Tibial nerve (tissue), 4 donors: ENCODE results near the gene AGXT2.

Experiments used
- EP300 ChIP-seq, 2 donors: sonication (generic); formaldehyde crosslinking; IDR thresholded peaks; one replicate each; pipeline ENCODE4 v1.6.1; 2017; ENCODE audit warnings: antibody characterized with exemption in 2 of 2, mild to moderate bottlenecking in 1 of 2
- POLR2A ChIP-seq, 2 donors: fragments of 450-650 bp; IDR thresholded peaks; one replicate each; pipeline ENCODE4 v1.6.1; 2017; ENCODE audit warnings: antibody characterized with exemption in 2 of 2, mild to moderate bottlenecking in 2 of 2, moderate library complexity in 2 of 2
- TF ChIP-seq, protein P1 (sequence below), 5 experiments: fragments of 200-600 bp in 3 of 5; fragments of 450-650 bp in 2 of 5; sonication (generic) in 3 of 5; IDR thresholded peaks; one replicate each; pipeline ENCODE4 v1.5.1; 2016 to 2019; ENCODE audit warnings: antibody characterized with exemption in 5 of 5, mild to moderate bottlenecking in 3 of 5, moderate library complexity in 2 of 5

DNA sequence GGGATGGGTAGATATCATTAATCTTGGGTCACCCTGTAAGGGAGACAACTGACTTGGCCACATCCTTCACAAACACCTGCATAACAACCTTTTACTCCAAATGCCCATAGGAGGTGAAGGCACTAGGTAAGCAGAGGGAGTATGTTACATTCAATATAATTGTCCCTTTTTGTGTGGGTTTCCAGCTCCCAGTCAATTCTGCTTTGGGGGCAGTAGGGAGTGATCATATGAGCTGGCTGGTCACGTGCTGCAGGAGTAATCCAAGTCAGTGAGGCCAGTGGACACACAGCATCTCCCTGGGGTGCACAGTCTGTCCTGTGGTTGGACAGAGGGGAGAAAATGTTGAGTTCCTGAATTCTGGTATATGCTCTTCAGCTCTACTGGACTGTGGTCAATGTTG lies 1.2 kb upstream of the AGXT2 start:
- TF ChIP-seq, protein P1, sequence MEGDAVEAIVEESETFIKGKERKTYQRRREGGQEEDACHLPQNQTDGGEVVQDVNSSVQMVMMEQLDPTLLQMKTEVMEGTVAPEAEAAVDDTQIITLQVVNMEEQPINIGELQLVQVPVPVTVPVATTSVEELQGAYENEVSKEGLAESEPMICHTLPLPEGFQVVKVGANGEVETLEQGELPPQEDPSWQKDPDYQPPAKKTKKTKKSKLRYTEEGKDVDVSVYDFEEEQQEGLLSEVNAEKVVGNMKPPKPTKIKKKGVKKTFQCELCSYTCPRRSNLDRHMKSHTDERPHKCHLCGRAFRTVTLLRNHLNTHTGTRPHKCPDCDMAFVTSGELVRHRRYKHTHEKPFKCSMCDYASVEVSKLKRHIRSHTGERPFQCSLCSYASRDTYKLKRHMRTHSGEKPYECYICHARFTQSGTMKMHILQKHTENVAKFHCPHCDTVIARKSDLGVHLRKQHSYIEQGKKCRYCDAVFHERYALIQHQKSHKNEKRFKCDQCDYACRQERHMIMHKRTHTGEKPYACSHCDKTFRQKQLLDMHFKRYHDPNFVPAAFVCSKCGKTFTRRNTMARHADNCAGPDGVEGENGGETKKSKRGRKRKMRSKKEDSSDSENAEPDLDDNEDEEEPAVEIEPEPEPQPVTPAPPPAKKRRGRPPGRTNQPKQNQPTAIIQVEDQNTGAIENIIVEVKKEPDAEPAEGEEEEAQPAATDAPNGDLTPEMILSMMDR (IDR thresholded peaks at IDR 0.05) = no peak
- TF ChIP-seq EP300 (IDR thresholded peaks at IDR 0.05) = no peak
- no peak for TF ChIP-seq POLR2A (IDR thresholded peaks at IDR 0.05)
